Astrocyte (in vitro differentiated cells and primary cell): Measurements from ENCODE around the gene ATXN7. TPM values are rescaled to one million over a fixed set of nuclear protein-coding genes. Genes with fewer than 3 reads are reported as not detected.

Experiments
- DNase-seq: peaks from one replicate; pipeline ENCODE4 v3.0.0-alpha.2; 2010; ENCODE audit warnings: low read depth
- FAIRE-seq: peaks from 2 replicates; lab custom pipeline; 2011; peaks lifted over from hg19 to GRCh38; lab: Jason Lieb, UNC
- H2AFZ ChIP-seq: 2 replicates; pipeline ENCODE4 v1.6.0; 2012; ENCODE audit warnings: low read depth, low read length, inconsistent platforms
- H3K27ac ChIP-seq: 2 replicates; pipeline ENCODE4 v1.5.1; 2011; ENCODE audit warnings: low read depth, low read length, inconsistent platforms
- H3K27me3 ChIP-seq: 2 replicates; pipeline ENCODE4 v1.6.0; 2011; ENCODE audit warnings: low read length, inconsistent platforms; ENCODE audit not compliant: insufficient read depth
- H3K36me3 ChIP-seq: 2 replicates; pipeline ENCODE4 v1.5.1; 2011; ENCODE audit warnings: low read length, inconsistent platforms; ENCODE audit not compliant: insufficient read depth
- H3K4me1 ChIP-seq: 2 replicates; pipeline ENCODE4 v1.5.1; 2011; ENCODE audit warnings: low read length, inconsistent platforms; ENCODE audit not compliant: insufficient read depth
- H3K4me2 ChIP-seq: 2 replicates; pipeline ENCODE4 v1.6.0; 2012; ENCODE audit warnings: low read length, inconsistent platforms
- H3K4me3 ChIP-seq: 2 replicates; pipeline ENCODE4 v1.5.1; 2011; ENCODE audit warnings: low read depth, mild to moderate bottlenecking, low read length, inconsistent platforms; ENCODE audit not compliant: insufficient read depth
- H3K79me2 ChIP-seq: 2 replicates; pipeline ENCODE4 v1.6.0; 2012; ENCODE audit warnings: mild to moderate bottlenecking, low read length, inconsistent platforms; ENCODE audit not compliant: insufficient read depth
- H3K9ac ChIP-seq: 2 replicates; pipeline ENCODE4 v1.6.0; 2012; ENCODE audit warnings: mild to moderate bottlenecking, low read length, inconsistent platforms
- H3K9me3 ChIP-seq: 2 replicates; pipeline ENCODE4 v1.5.1; 2012; ENCODE audit warnings: low read depth, mild to moderate bottlenecking, low read length, inconsistent platforms; ENCODE audit not compliant: insufficient read depth
- H4K20me1 ChIP-seq: 2 replicates; pipeline ENCODE4 v1.6.0; 2012; ENCODE audit warnings: low read length, inconsistent platforms; ENCODE audit not compliant: insufficient read depth
- H3K27ac Mint-ChIP-seq: one replicate; pipeline ENCODE4 v1.8.0; 2021; ENCODE audit warnings: mild to moderate bottlenecking, mixed read lengths; ENCODE audit not compliant: unreplicated experiment
- H3K27me3 Mint-ChIP-seq: one replicate; pipeline ENCODE4 v1.8.0; 2021; ENCODE audit warnings: low read depth, mixed read lengths; ENCODE audit not compliant: unreplicated experiment
- H3K36me3 Mint-ChIP-seq: one replicate; pipeline ENCODE4 v1.8.0; 2021; ENCODE audit warnings: low read depth, mixed read lengths; ENCODE audit not compliant: unreplicated experiment
- H3K4me1 Mint-ChIP-seq: one replicate; pipeline ENCODE4 v1.8.0; 2021; ENCODE audit warnings: low read depth, mixed read lengths; ENCODE audit not compliant: unreplicated experiment
- H3K4me3 Mint-ChIP-seq: one replicate; pipeline ENCODE4 v1.8.0; 2021; ENCODE audit warnings: mild to moderate bottlenecking, moderate library complexity, mixed read lengths; ENCODE audit not compliant: unreplicated experiment
- H3K9me3 Mint-ChIP-seq: one replicate; pipeline ENCODE4 v1.8.0; 2021; ENCODE audit warnings: mild to moderate bottlenecking, mixed read lengths; ENCODE audit not compliant: unreplicated experiment
- CTCF ChIP-seq: IDR thresholded peaks from 2 replicates; pipeline ENCODE4 v1.5.1; 2011; ENCODE audit warnings: low read depth, mild to moderate bottlenecking, inconsistent platforms, low read length, moderate library complexity; ENCODE audit not compliant: insufficient read depth
- EZH2 ChIP-seq: IDR thresholded peaks from 2 replicates; pipeline ENCODE4 v1.6.1; 2012; ENCODE audit warnings: mild to moderate bottlenecking, low read length, inconsistent platforms; ENCODE audit not compliant: insufficient read depth
- total RNA-seq: library from RNA; stranded (reverse); gene quantifications from 2 replicates; pipeline ENCODE4 v1.2.1, GENCODE V29; 2021

Gene ATXN7
- total RNA-seq, 1 donor from 2014 or later, result 17.6 TPM

- Histone ChIP-seq H3K36me3 (peaks cover 40% of the 10 kb centered on the region), H3K4me2 (no peak overlapping the region), H3K79me2 (peaks cover 2% of the 10 kb centered on the region), H3K4me1 (no peaks in the 10 kb centered on the region), H2AFZ (no peak overlapping the region), H3K27ac (no peak overlapping the region), H3K9me3 (no peaks in the 10 kb centered on the region), H3K4me3 (no peak overlapping the region), H3K27me3 (no peaks in the 10 kb centered on the region), H3K9ac (no peak overlapping the region), H4K20me1 (peaks cover 31% of the 10 kb centered on the region)
- TF ChIP-seq EZH2 (no peak), CTCF (no peak)
- DNase-seq (no peak), FAIRE-seq (no peak)
- Mint-ChIP-seq H3K4me3 (no peak overlapping the region), H3K27me3 (no peaks in the 10 kb centered on the region), H3K36me3 (peaks cover 36% of the 10 kb centered on the region), H3K4me1 (peaks cover 6% of the 10 kb centered on the region), H3K9me3 (no peaks in the 10 kb centered on the region), H3K27ac (no peak overlapping the region)
Observed at GRCh38 chr3:63990733-63991132, 127.1 kb downstream of the ATXN7 start.

- peaks cover 49% of the 10 kb centered on the region for H3K36me3 ChIP-seq
- H3K27ac ChIP-seq, result no peak overlapping the region
- H3K9me3 ChIP-seq, result no peaks in the 10 kb centered on the region
- Mint-ChIP-seq H3K27me3 (no peaks in the 10 kb centered on the region), H3K9me3 (no peaks in the 10 kb centered on the region), H3K36me3 (peaks cover 44% of the 10 kb centered on the region), H3K27ac (no peak overlapping the region), H3K4me3 (no peak overlapping the region), H3K4me1 (peaks cover 4% of the 10 kb centered on the region)
- H3K9ac ChIP-seq, result no peak overlapping the region
- H3K4me3 ChIP-seq, result no peak overlapping the region
- no peak for TF ChIP-seq CTCF
- H2AFZ ChIP-seq, result no peak overlapping the region
- no peak overlapping the region for H3K4me2 ChIP-seq
- peaks cover 26% of the 10 kb centered on the region for H4K20me1 ChIP-seq
- DNase-seq (no peak), FAIRE-seq (no peak)
- H3K79me2 ChIP-seq, result no peaks in the 10 kb centered on the region
- no peaks in the 10 kb centered on the region for H3K27me3 ChIP-seq
- H3K4me1 ChIP-seq, result no peaks in the 10 kb centered on the region
Observed at GRCh38 chr3:63991666-63992065, 128.0 kb downstream of the ATXN7 start.

- Mint-ChIP-seq H3K27me3 (no peaks in the 10 kb centered on the region), H3K4me3 (no peak overlapping the region), H3K27ac (no peak overlapping the region), H3K36me3 (peaks cover 44% of the 10 kb centered on the region), H3K4me1 (peaks cover 4% of the 10 kb centered on the region), H3K9me3 (no peaks in the 10 kb centered on the region)
- FAIRE-seq (no peak), DNase-seq (no peak)
- peaks cover 26% of the 10 kb centered on the region for H4K20me1 ChIP-seq
- H3K27me3 ChIP-seq, result no peaks in the 10 kb centered on the region
- H3K4me3 ChIP-seq, result no peak overlapping the region
- H2AFZ ChIP-seq, result no peak overlapping the region
- H3K36me3 ChIP-seq, result peaks cover 55% of the 10 kb centered on the region
- no peaks in the 10 kb centered on the region for H3K79me2 ChIP-seq
- H3K9ac ChIP-seq, result no peak overlapping the region
- H3K4me2 ChIP-seq, result no peak overlapping the region
- no peaks in the 10 kb centered on the region for H3K9me3 ChIP-seq
- no peaks in the 10 kb centered on the region for H3K4me1 ChIP-seq
- TF ChIP-seq CTCF, result no peak
- TF ChIP-seq EZH2, result no peak
- H3K27ac ChIP-seq, result no peak overlapping the region
Observed at GRCh38 chr3:63992516-63993209, 129.0 kb downstream of the ATXN7 start.
